Measurements from ENCODE around the gene ADAR. TPM values are rescaled to one million over a fixed set of nuclear protein-coding genes. Genes with fewer than 3 reads are reported as not detected.

ADAR gene
- total RNA-seq, 1 donor from 2014 or later: 275 TPM

- Histone ChIP-seq H3K27me3 (ENCODE audit: insufficient read depth, low read length) (peaks cover 12% of the 10 kb centered on the region), H3K27ac (ENCODE audit: low read depth, low read length) (no peak overlapping the region), H3K79me2 (ENCODE audit: insufficient read depth, low read length) (no peaks in the 10 kb centered on the region), H3K9ac (ENCODE audit: low read length) (no peak overlapping the region), H3K9me3 (ENCODE audit: insufficient read depth, low read depth, low read length) (no peaks in the 10 kb centered on the region), H2AFZ (ENCODE audit: low read depth, low read length) (no peak overlapping the region), H4K20me1 (ENCODE audit: insufficient read depth, low read length) (peaks cover 58% of the 10 kb centered on the region), H3K4me2 (ENCODE audit: low read length) (no peak overlapping the region), H3K36me3 (ENCODE audit: insufficient read depth, low read length) (peaks cover 31% of the 10 kb centered on the region), H3K4me1 (ENCODE audit: insufficient read depth, low read length) (peaks cover 4% of the 10 kb centered on the region), H3K4me3 (ENCODE audit: insufficient read depth, low read depth, low read length) (no peak overlapping the region)
- Mint-ChIP-seq H3K4me1 (ENCODE audit: low read depth, unreplicated experiment) (peaks cover 8% of the 10 kb centered on the region), H3K9me3 (ENCODE audit: unreplicated experiment) (peaks cover 1% of the 10 kb centered on the region), H3K4me3 (ENCODE audit: unreplicated experiment) (no peak overlapping the region), H3K36me3 (ENCODE audit: low read depth, unreplicated experiment) (peaks cover 26% of the 10 kb centered on the region), H3K27me3 (ENCODE audit: low read depth, unreplicated experiment) (peaks cover 15% of the 10 kb centered on the region), H3K27ac (ENCODE audit: unreplicated experiment) (no peak overlapping the region)
- no peak for DNase-seq (ENCODE audit: low read depth)
- FAIRE-seq: no peak
- TF ChIP-seq CTCF (IDR thresholded peaks at IDR 0.05; ENCODE audit: insufficient read depth, low read depth, low read length): no peak
- TF ChIP-seq EZH2 (IDR thresholded peaks at IDR 0.05; ENCODE audit: insufficient read depth, low read length): no peak
Measured at GRCh38 chr1:154548028-154548427, 60.0 kb downstream of the ADAR start.

- FAIRE-seq (no peak), DNase-seq (ENCODE audit: low read depth) (no peak)
- Mint-ChIP-seq H3K9me3 (ENCODE audit: unreplicated experiment) (peaks cover 1% of the 10 kb centered on the region), H3K27ac (ENCODE audit: unreplicated experiment) (no peak overlapping the region), H3K4me1 (ENCODE audit: low read depth, unreplicated experiment) (peaks cover 6% of the 10 kb centered on the region), H3K36me3 (ENCODE audit: low read depth, unreplicated experiment) (peaks cover 18% of the 10 kb centered on the region), H3K4me3 (ENCODE audit: unreplicated experiment) (no peak overlapping the region), H3K27me3 (ENCODE audit: low read depth, unreplicated experiment) (peaks cover 21% of the 10 kb centered on the region)
- no peak overlapping the region for H3K27ac ChIP-seq (ENCODE audit: low read depth, low read length)
- no peak overlapping the region for H2AFZ ChIP-seq (ENCODE audit: low read depth, low read length)
- H4K20me1 ChIP-seq (ENCODE audit: insufficient read depth, low read length): peaks cover 50% of the 10 kb centered on the region
- no peak overlapping the region for H3K4me3 ChIP-seq (ENCODE audit: insufficient read depth, low read depth, low read length)
- H3K9ac ChIP-seq (ENCODE audit: low read length): no peak overlapping the region
- TF ChIP-seq CTCF (IDR thresholded peaks at IDR 0.05; ENCODE audit: insufficient read depth, low read depth, low read length) (no peak), EZH2 (IDR thresholded peaks at IDR 0.05; ENCODE audit: insufficient read depth, low read length) (no peak)
- H3K27me3 ChIP-seq (ENCODE audit: insufficient read depth, low read length): peaks cover 17% of the 10 kb centered on the region
- H3K79me2 ChIP-seq (ENCODE audit: insufficient read depth, low read length): no peaks in the 10 kb centered on the region
- no peak overlapping the region for H3K4me2 ChIP-seq (ENCODE audit: low read length)
- no peaks in the 10 kb centered on the region for H3K9me3 ChIP-seq (ENCODE audit: insufficient read depth, low read depth, low read length)
- H3K36me3 ChIP-seq (ENCODE audit: insufficient read depth, low read length): peaks cover 23% of the 10 kb centered on the region
- peaks cover 4% of the 10 kb centered on the region for H3K4me1 ChIP-seq (ENCODE audit: insufficient read depth, low read length)
Measured at GRCh38 chr1:154547105-154547732, 60.8 kb downstream of the ADAR start.
